Astrocyte of the hippocampus (primary cell): ENCODE data around the gene MED12L.
A peak's percentile ranks its signal among the peaks of the same experiment; 100 is the strongest.

Experiments
- DNase-seq: peaks from one replicate; pipeline ENCODE4 v3.0.0; 2011; ENCODE audit warnings: low read depth, low spot score

Gene MED12L

DNA sequence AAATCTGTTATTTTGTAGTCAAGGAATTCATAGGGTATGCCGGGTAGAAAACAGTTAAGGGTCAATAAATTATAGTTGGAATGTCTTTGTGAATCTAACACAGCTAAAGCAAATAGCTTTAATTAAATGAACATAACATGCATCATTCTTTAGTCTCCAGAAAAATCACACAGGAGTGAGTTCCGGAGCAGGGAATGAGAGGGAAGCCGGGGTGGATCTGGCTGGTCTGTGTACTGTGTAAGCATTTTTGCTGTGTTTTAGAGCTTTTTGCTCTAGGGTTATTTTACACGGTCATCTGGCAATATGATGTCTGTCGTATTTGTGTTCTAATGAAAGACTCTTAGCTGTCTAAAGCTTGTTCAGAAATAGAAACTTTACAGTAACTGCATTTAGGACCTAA, 57.5 kb downstream of the MED12L start:
- DNase-seq, result no peak

DNA sequence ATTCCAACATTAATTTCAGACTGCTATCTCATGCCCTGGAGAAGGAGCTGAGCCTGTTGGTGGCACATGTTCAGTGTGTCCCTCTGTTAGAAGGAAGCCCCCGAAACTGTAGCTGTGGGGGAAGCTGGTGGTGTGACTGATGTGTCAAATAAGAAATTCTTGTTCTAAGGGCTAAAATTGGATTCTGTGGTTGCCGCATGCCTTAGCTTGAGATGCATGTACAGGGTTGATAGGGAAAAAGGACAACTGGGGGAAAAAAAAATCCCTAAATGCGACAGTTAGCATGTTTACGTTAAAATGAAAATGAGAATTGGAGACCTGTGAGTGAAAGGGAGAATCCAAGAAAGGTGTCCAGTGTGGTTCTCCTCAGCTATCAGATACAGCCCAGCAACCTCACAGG, 58.6 kb downstream of the MED12L start:
- DNase-seq, result no peak

DNA sequence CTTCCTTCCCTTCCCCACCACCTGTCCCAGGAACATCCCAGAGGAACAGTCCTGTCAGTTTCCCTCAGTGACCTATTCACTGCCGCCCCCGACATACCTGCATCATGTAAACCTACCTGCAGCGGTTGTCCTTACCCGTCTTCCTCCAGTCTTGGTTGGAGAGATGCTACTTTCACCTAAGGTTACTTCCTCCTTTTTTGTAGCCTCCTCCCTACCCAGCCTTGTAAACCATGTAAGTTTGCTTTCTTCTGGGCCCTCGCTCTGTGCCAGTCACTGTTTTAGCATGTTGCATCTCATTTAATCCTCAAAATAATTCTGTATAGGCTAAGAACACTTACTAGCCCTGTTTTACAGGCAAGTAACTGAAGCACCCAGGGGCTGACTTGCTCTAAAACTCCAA, 59.3 kb downstream of the MED12L start:
- DNase-seq, result no peak

DNA sequence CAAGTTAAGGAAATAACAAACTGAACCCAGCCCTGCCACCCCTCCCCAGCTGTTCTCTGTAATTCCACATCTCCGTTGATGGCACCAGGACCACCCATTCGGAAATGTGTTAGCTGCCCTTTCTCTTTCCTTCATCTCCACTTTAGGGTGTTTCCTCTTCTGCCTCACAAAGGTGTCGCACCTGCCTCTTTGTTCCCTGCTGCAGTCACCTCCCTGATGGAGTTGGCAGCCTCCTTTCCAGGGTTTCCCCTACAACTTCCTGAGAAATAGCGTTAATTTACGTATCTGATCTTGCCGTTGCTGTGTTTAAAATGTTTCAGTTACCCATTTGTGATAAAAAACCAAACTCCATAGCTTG, 60.2 kb downstream of the MED12L start:
- no peak for DNase-seq

DNA sequence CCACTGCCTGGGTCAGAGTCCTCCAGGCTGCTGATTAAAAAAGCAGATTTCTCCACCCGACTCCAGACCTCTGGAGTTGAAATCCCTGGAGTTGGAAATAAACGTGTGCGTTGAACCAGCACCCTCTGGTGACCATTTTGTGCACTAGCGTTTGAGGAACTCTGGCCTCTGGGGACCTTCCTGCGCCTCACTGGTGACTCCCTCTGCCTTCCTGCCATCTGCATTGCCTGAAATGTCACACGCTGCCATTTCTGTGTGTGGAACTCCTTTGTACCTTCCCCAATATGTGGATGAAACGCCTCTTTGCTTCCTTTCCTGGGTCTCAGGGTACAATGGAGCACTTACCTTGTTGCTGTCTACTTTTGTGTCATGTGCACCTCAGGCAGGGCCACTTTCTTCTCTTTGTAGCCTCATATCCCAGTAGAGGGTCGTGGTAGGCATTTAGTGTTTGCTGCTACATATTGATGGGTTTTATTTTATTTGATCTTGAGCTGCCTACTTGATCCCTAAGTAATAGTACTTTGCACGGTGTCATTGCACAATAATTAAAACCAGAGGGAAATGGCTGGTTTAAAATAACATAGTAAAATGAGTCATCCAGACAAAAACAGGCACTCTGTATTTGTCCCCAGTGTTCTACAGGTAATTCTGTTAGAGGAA, 60.7 kb downstream of the MED12L start:
- peak; percentile 87 for DNase-seq

DNA sequence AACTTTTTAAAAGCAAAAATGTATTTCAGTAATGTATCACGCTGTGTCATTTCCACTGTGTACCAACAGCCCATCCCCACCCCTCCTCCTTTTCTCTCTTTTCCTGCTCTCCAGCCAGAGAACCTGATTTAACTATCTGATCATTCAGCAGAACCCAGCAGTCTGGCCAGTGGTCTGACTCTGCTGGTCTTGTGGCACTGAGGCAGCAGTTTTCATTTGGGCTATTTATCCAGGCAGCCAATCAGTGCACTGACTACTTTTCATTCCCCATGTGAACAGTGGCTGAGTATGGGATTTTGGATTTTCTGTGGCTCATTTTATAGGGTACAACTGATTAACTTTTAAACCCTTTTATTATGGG, 61.2 kb downstream of the MED12L start:
- peak; percentile 9 for DNase-seq

DNA sequence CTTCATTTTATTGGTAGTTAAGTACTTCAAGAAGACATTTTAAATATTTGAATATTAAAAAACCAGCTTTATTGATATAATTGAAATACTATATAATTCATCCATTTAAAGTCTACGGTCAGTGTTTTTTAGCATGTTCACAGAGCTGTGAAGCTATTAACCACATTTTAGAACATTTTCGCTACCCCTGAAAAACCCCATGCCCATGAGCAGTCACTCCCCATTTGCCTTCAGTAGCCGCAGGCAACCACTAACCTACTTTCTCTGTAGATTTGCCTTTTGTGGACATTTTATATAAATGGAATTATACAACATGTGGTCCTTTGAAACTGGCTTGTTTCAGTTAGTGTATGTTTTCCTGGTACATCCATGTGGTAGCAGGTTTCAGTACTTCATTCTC, 61.8 kb downstream of the MED12L start:
- DNase-seq, result no peak

DNA sequence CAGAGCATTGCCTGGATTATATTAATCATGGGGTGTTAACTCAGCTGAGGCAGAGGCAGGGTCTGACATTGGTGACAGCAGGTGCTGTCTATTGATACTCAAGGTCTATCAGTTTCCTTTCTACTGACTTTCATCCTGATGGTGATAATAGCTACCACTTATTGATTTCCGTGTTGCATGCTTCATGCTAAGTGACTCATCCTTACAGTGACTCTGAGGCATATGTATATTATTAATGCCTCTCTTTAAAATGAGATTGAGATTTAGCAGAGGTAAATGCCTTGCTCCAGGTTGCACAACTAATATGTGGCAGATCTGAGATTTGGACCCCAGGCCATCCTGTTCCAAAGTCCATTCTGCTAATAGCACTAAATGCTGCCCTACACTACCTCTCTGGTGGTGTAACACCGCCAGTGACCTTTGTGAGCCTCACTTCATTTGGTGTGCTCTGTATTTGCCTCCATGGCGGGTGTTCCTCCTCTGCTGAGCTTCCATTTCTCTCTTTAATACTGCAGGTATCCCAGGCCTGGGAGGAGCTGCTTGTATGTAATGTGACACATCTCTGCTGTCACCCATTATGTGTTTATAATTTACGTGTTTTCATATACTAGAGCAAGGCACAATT, 67.1 kb downstream of the MED12L start:
- no peak for DNase-seq

DNA sequence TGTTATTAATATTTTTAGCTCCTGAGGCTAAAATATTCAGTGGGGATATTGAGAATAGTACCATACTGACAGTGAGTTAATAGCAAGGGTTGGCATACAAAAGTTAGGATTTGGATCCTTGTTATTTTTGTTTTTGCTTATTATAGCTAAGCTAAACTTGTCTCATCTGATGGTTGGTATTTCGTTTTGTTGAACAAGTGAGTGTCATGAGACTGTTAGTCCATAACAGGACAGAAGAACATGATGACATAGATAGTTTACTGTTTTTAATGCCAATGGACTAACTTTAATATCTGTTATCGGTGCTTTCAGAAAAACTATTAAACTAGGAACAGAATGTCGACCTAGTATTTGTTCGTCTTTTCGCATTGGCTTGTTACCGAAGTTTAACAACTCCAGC, 69.1 kb downstream of the MED12L start:
- no peak for DNase-seq

DNA sequence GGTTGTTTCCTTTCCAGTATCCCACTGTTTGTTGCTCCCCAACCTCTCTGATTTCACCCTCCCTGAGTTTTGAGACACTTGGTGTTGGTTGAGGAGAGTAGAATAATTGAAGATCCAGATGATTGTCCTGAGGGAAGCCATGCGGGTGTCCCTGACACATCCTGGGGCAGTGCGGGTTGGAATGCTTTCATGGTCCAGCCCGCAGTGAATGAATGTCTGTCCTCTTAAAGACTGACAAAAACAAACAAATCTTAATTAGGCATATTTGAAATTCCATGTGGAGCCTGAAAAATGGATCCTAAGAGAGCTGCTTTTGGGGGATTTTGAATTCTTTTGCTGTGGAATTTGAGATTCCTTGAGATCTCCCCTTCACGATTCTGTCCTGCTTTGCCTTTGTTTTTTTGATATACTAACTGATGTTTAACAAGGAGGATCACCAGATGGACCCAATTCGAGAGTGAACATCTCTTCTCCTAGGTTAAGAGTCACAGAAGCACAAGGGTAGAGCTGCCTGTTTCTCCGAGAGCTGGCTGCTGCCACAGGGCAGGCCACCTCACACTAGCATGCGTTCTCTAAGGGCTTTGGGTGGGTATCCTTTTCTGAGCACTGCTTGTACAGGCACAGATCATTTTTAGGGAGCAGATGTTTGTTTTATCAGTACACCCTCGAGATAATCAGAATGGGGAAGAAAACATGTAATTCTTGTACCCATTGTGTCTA, 70.1 kb downstream of the MED12L start:
- DNase-seq, result peak; percentile 52

DNA sequence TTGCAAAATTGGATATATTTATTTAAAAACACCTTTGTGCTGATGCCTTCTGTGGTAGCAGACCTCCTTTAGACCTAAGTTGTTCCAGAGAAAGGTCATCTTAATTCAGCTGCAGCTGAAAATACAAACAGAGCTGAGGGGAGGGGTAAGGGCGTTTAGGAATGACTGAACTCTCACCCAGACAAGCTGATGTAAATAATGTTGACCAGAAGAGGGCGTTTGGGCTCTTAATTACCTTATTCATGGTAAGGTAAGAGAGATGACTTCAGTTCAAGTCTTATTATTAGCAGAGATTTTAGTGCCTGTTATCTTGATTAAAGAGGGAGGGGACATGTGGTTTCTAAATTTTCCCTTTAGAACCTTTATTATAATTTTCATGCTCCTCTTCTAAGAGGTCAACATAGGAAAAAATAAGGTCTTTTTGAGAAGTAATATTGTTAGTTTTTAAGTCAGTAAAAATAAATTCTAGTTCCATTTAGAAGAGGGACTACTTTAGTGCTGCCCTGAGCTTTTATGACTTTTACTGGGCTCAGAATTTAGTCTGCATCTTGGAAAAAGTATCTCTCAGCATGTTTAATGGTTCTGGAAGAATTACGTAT, 71.3 kb downstream of the MED12L start:
- peak; percentile 64 for DNase-seq

DNA sequence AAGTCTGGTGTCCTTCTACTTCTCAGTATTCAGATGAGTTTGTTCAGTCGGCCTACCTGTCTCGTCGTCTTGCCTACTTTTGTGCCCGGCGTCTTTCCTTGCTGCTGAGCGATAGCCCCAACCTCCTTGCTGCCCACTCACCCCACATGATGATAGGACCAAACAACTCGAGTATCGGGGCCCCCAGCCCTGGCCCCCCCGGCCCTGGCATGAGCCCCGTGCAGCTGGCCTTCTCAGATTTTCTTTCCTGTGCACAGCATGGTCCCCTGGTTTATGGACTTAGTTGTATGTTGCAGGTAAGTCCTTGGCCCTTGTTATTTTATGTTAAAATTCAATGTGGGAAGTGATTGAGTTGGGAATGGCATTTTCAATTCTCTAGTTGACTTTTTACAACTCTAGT, 74.3 kb downstream of the MED12L start:
- DNase-seq, result no peak

DNA sequence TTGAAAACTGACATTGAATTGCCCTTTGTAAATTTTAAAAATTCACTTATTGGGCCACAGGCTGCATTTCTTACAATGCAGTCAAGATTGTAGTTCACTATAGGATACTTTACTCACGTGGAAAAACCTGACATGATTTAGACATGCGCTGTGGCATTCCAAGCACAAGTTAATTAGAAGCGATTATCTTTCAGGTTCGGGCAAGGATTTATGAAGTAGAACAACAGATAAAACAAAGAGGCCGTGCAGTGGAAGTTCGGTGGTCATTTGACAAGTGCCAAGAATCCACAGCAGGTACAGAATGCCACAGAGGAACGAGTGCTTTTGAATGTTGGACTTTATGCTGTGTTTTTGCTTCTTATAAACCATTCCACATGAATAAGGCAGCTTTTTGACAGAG, 79.8 kb downstream of the MED12L start:
- no peak for DNase-seq

DNA sequence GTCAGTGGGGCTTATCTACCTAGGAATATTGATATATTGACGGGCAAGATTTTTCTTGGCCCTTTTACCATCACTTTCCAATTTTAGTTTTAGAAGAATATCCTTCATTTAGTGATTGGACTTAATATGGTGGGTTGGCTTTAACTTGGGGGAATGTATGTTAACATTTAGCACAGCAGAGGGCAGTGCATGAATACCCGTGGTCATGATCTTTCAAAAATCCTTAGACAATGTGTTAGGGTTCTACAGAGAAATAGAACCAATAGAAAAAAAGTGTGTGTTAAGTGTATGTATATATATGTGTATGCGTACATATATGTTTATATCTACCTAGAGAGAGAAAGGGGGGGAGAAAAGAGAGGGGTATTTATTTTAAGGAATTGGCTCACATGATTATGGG, 80.7 kb downstream of the MED12L start:
- no peak for DNase-seq

DNA sequence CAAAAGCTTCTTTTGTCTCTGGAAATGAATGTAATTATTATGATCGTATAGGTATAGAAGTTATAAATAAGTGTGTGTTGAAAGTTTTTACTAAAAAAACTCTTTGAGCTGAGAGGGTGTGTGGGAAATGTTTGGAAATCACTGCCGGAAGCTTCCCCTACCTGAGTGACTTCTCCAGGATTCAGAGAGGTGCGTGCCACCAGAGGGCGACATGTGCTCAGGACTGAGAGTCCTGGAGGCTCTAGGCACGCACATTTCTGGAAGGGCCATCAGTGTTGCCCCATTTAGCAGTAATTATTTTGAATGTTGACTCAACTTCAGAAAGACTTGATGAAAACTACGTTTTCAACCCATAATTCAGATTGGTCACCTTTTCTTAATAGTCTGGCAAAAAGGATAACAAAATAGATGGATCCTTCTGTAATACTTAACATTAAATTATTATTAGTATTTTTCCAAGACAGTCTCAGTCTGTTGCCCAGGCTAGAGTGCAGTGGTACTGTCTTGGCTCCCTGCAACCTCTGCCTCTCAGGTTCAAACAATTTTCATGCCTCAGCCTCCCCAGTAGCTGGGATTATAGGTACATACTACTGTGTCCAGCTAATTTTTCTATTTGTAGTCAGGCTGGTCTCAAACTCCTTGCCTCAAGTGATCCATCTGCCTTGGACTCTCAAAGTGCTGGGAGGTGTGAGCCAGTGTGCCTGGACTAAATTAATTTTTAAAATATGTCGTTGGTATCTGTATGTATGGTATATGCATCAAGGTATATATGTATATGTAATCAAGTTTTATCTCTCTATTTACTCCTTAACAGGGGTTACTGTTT, 83.0 kb downstream of the MED12L start:
- DNase-seq, result peak; percentile 77

DNA sequence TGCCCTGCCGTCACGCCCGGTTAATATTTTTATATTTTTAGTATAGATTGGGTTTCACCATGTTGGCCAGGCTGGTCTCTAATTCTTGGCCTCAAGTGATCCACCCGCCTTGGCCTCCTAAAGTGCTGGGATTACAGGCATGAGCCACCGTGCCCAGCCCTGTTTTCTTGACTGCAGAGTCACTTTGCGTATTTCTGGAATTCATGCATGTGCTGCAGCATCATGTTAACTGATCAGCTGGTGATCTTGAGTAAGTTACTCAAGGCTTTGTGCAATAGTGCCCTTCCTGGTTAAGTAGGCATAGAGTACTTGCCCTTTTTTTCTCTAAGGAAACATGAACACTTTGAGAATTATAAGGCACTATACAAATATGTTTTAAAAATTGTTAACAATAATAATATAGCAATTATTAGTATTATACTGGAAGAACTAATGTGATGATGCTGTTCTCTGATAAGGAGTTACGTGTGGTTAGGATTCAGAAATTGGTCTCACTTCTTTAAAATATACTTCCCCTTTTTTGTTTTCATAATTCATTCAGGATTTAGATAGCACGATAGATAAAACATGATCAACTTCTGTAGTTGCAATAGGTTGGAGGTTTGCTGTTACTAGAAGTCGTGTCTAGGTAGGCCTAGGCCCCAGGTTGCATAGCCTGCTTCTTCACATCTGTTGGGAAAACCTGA, 83.9 kb downstream of the MED12L start:
- no peak for DNase-seq

DNA sequence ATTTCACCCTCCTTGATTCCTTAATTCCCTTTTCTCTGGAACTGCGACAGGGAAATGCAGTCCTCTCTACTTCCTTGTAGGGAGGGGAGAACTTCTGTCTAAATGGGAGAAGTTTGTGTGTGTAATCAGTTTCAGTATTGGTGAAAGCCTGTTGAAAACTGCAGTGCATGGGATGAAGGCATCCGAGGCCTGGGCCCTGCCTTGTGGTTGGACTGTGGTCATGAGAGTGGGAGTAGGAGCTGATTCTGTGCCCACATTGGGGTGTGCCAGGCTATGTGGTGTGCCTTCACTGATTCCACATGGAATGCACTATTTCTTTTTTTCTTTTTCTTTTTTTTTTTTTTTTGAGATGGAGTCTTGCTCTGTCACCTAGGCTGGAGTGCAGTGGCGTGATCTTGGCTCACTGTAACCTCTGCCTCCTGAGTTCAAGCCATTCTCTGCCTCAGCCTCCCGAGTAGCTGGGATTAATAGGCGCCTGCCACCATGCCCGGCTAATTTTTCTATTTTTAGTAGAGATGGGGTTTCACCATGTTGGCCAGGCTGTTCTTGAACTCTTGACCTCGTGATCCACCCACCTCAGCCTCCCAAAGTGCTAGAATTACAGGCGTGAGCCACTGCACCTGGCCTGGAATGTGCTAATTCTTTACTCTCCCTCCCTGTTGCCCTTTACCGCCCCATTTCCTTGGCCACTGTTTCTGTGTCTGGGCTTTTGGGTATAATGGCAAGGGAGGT, 84.7 kb downstream of the MED12L start:
- DNase-seq, result peak; percentile 67

DNA sequence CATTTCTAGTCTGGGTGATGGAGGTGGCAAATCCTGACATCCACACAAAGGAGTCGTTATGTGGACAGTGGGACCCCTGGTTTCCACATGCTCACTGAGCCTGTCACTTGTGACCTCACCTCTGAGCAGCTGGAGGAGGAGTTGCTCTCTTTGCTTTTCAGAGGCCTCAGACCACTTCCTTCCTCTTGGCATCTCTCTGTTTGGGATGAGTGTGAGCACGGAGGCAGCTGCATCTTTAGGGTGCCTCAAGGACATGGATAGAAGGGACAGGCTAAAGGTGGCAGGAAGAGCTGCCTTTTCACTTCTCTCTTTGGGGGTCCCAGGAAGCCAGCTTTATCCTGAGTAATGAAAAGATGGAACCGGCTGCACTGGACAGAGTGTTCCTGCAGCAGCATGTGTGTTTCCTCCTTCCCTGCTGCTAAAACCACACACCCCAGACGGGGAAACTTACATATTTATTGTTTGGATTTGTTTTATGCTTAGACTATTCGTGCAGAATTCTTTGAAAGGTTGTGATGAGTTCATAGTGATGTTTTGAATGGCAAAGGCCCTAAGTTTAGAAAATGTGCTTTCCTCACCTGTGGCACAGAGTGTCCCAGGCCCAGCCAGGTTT, 85.8 kb downstream of the MED12L start:
- DNase-seq, result peak; percentile 4

DNA sequence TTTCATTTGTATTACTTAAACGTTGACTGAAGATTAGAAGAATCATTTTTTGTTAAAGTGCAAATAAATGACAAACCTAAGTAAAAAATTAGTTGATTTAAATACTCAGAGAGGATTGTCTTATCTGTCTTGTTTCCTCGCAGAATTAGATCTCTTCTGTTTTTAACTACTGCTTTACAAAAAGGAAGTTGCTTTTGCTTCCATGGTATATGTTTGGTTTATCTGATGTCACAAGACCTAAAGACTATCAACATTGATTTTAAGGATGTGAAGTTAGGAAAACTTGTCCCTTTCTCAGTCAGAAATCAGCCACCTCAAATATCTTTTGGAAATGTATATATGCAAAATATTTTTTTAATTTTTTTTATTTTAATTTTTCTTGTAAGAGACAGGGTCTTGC, 88.9 kb downstream of the MED12L start:
- no peak for DNase-seq

DNA sequence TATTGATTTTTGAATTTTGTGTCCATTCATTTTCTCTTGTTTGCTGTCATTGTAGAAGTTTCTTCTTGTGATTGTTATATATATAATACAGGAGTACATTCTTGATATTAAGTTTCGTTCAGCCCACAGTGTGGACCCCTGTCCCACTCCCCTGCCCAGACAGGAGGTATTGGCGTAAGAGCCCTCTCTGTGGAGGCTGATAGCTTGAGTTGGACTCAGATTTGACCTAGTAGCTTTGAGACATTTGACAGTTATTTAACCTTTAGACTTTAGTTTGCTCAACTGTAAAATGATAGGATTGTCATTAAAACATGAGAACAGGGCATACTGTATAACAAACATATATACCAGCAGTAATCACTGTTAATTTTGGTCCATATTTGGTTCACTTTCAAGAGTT, 90.5 kb downstream of the MED12L start:
- DNase-seq, result no peak
